Urothelium cell line (cell line): Measurements from ENCODE around the gene CSRP2.

Source experiments
- DNase-seq: peaks from one replicate; pipeline ENCODE4 v3.0.0; 2011; ENCODE audit warnings: low spot score, mixed read lengths
- FAIRE-seq: peaks from 2 replicates; lab custom pipeline; 2011; peaks lifted over from hg19 to GRCh38; lab: Jason Lieb, UNC

The CSRP2 gene

GRCh38 chr12:76878899-76879709, at the start of gene CSRP2:
CSRP2 (minus strand) TSS chr12:76879019; CDS start chr12:76866260, 12,759 bp downstream.
- FAIRE-seq, result no peak
- peak; percentile 94 for DNase-seq

GRCh38 chr12:76927170-76927784, 48.5 kb upstream of the CSRP2 start:
- FAIRE-seq, result no peak
- no peak for DNase-seq

DNA sequence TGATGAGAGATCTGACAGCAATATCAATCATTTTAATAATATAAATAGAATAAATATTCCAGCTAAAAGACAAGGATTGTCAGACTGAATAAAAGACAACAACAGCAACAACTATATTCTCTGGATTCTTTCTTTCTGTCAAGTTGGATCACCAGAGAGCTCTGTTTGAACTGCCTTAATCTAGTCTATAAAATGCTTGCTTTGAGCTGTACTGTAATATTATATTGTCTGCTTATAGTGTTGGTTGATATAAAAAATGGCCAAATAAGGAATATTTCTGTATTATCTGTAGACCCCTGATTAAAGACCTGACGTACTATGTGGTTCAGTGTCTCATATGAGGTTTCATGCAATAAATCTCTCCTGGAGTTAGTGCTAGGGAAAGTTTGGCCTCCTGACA, 46.3 kb upstream of the CSRP2 start:
- no peak for DNase-seq
- FAIRE-seq, result no peak

DNA sequence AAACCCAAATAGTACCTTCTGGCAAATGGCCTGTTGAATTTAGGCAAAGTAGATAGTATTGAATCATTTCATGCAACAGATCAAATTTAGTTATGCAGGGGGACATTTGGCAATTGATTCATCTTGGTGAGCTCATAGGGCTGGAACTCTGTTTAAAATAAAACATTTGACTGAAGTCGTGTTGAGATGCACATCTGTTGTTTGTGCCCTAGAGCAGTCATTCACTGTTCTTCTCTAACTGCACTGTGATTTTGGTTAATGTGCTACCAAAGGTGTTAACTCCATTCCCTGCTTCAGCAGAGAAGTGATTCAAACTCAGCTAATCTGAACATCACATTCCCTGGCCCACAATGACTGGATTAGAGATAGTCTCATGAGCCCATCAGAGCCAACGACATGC, 44.0 kb upstream of the CSRP2 start:
- DNase-seq (no peak), FAIRE-seq (no peak)

- FAIRE-seq, result no peak
- no peak for DNase-seq
These were observed 43.3 kb upstream of the CSRP2 start for GRCh38 chr12:76921891-76922664.

DNA sequence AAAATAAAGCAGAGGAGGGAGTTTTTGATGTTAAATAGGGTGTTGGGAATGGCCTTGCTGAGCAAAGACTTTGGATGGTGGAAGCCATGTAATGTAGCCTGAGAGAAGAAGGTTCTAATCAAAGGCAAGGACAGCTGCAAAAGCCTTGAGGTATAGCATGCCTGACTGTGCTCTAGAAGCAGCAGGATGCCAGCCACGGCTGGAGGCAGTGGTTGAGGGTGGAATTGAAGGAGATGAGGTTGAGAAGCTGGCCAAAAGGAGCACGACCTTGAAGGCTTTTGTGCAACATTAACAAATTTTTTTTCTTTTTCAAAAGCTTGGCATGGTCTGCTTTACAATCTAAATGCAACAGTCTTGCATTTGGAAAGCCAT, 42.3 kb upstream of the CSRP2 start:
- DNase-seq (no peak), FAIRE-seq (no peak)

GRCh38 chr12:76920172-76921099, 41.6 kb upstream of the CSRP2 start:
- DNase-seq (no peak), FAIRE-seq (no peak)

GRCh38 chr12:76919383-76920171, 40.8 kb upstream of the CSRP2 start:
- FAIRE-seq (no peak), DNase-seq (no peak)

- no peak for FAIRE-seq
These were observed 37.3 kb upstream of the CSRP2 start for GRCh38 chr12:76916170-76916540.

GRCh38 chr12:76915361-76916169, 36.7 kb upstream of the CSRP2 start:
- DNase-seq, result no peak
- no peak for FAIRE-seq

More at GRCh38 chr12:76916170-76916540, 37.3 kb upstream of the CSRP2 start:
- DNase-seq, result no peak

GRCh38 chr12:76914102-76914859, 35.5 kb upstream of the CSRP2 start:
- no peak for DNase-seq
- FAIRE-seq, result no peak

- no peak for FAIRE-seq
- DNase-seq, result no peak
These were observed 30.5 kb upstream of the CSRP2 start for GRCh38 chr12:76909290-76909689.

DNA sequence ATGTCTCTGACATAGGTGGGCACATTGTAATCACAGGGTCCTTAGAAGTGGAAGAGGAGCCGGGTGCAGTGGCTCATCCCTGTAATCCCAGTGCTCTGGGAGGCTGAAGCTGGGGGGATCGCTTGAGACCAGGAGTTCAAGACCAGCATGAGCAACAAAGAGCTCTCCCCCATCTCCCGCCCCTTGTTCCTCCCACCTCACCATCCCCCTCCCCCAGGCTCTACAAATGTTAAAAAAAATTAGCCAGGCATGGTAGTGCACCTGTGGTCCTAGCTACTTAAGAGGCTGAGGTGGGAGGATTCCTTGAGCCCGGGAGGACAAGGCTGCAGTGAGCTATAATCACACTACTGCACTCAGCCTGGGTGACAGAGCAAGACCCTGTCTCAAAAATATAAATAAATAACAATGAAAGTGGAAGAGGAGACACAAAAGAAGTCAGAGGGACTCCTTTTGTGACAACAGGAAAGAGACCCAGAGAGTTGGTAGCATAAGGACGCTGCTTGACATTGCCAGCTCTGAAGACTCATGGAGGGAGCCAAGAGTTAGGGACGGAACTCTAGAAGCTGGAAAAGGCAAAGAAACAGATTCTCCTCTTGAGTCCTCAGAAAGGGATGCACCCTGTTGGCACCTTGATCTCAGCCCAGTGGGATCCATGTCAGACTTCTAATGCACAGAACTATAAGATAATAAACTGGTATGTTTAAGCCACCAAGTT, 29.6 kb upstream of the CSRP2 start:
- DNase-seq (no peak), FAIRE-seq (no peak)

DNA sequence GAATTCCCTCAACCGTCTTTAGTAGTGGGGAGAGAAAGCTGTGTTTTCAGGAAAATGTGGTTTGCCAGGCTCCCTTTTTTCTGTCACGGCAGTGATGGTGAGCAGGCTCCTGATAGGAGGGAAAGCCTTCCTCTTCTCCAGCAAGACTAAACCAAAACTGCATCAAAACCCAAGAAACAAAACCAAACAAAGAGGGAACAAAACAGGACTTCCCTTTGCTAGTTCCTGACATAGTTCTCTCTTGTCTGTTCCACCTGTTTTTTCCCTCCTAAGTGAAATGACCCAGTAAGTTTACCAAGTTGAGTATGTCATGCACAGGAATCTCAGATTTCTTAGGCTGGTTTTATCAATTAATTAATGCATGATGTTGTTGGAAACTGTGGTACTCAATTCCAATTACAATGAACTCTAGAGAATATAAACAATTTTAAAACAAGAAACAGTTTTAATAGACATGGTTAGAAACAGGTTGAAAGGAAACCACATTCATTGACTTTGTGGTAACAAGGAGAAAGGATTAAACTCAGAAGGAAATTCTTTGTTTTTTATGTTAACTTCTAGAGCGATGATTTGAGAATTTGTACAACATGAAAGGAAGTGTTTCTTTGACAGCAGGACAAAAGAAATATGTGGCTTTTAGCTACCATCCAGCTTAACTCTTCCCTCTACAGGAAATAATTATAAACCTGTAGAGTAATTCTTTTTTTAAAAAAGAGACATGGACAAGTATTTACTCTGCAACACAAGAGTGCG, 23.0 kb upstream of the CSRP2 start:
- FAIRE-seq, result no peak
- no peak for DNase-seq

DNA sequence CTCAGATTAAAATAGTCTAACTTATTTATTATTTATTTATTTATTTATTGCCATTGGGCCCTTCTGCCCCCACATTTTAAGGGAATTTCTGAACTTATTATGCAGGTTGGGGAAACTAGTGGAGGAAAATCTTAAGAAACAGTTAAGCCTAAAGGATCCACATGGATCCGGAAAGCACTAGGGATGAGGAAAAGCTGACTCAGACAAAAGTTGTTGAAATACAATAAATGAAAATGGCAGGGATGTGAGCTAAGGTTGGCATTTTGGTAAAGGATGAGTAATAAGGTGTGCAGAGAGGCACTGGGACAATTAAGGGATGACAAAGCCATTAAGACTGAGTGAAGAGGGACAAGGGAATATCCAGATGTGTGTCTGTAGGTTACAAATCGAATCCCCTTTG, 20.7 kb upstream of the CSRP2 start:
- FAIRE-seq, result no peak
- no peak for DNase-seq

DNA sequence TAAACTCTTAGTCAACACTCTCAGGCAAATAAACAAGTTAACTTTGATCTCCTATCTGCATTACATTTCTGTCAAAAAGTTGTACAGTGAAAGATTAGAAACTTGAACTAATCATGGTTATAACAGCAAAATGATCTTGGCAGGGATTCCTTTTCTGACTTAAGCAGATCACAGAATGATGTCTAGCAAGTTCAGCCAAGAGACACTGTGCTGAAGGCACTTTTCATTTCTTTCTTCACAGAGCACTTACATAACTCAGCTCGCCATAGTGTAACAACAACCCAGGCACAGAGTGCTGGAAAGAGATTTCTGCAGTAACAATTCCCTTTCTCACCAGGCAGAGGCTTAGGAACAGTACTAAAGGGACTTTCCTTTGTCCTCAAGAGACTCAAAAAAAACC, 19.6 kb upstream of the CSRP2 start:
- FAIRE-seq (no peak), DNase-seq (no peak)

GRCh38 chr12:76896274-76896673, 17.5 kb upstream of the CSRP2 start:
- no peak for FAIRE-seq
- no peak for DNase-seq
